ENCODE measurements around the gene AGO1.

Gene AGO1

GRCh38 chr1:35876988-35877387, 6.0 kb upstream of the AGO1 start:
- TF ChIP-seq CTCF (conservative IDR thresholded peaks at IDR 0.05; ENCODE audit: control insufficient read depth, insufficient read depth, low read depth, low read length): no peak
- no peak overlapping the region for H3K4me3 ChIP-seq (ENCODE audit: control insufficient read depth, low read depth, low read length)
- peak; percentile 21 for DNase-seq (ENCODE audit: low read depth)

- no peak overlapping the region for H3K4me3 ChIP-seq (ENCODE audit: control insufficient read depth, low read depth, low read length)
- no peak for TF ChIP-seq CTCF (conservative IDR thresholded peaks at IDR 0.05; ENCODE audit: control insufficient read depth, insufficient read depth, low read depth, low read length)
- no peak for DNase-seq (ENCODE audit: low read depth)
Observed at GRCh38 chr1:35881850-35882273, 1.1 kb upstream of the AGO1 start.

- H3K4me3 ChIP-seq (ENCODE audit: control insufficient read depth, low read depth, low read length): peak overlapping the region; percentile 20
- no peak for TF ChIP-seq CTCF (conservative IDR thresholded peaks at IDR 0.05; ENCODE audit: control insufficient read depth, insufficient read depth, low read depth, low read length)
- no peak for DNase-seq (ENCODE audit: low read depth)
Observed at GRCh38 chr1:35882586-35882944, 444 bp upstream of the AGO1 start.

- DNase-seq (ENCODE audit: low read depth): peak; percentile 13
- peak overlapping the region; percentile 99 for H3K4me3 ChIP-seq (ENCODE audit: control insufficient read depth, low read depth, low read length)
- no peak for TF ChIP-seq CTCF (conservative IDR thresholded peaks at IDR 0.05; ENCODE audit: control insufficient read depth, insufficient read depth, low read depth, low read length)
Observed at GRCh38 chr1:35883635-35884101, 659 bp downstream of the AGO1 start.

GRCh38 chr1:35884934-35885333, 1.9 kb downstream of the AGO1 start:
- no peak for DNase-seq (ENCODE audit: low read depth)
- no peak for TF ChIP-seq CTCF (conservative IDR thresholded peaks at IDR 0.05; ENCODE audit: control insufficient read depth, insufficient read depth, low read depth, low read length)
- no peak overlapping the region for H3K4me3 ChIP-seq (ENCODE audit: control insufficient read depth, low read depth, low read length)

- no peak for DNase-seq (ENCODE audit: low read depth)
- TF ChIP-seq CTCF (conservative IDR thresholded peaks at IDR 0.05; ENCODE audit: control insufficient read depth, insufficient read depth, low read depth, low read length): no peak
- H3K4me3 ChIP-seq (ENCODE audit: control insufficient read depth, low read depth, low read length): no peak overlapping the region
Observed at GRCh38 chr1:35885961-35886558, 3.1 kb downstream of the AGO1 start.

All from fibroblast of mammary gland (primary cell).